Measurements from ENCODE around the gene ZNF619. TPM values are rescaled to one million over a fixed set of nuclear protein-coding genes. Genes with fewer than 3 reads are reported as not detected.

The ZNF619 gene
- total RNA-seq, 1 experiment from 2014 or later, result 0.79 TPM

DNA sequence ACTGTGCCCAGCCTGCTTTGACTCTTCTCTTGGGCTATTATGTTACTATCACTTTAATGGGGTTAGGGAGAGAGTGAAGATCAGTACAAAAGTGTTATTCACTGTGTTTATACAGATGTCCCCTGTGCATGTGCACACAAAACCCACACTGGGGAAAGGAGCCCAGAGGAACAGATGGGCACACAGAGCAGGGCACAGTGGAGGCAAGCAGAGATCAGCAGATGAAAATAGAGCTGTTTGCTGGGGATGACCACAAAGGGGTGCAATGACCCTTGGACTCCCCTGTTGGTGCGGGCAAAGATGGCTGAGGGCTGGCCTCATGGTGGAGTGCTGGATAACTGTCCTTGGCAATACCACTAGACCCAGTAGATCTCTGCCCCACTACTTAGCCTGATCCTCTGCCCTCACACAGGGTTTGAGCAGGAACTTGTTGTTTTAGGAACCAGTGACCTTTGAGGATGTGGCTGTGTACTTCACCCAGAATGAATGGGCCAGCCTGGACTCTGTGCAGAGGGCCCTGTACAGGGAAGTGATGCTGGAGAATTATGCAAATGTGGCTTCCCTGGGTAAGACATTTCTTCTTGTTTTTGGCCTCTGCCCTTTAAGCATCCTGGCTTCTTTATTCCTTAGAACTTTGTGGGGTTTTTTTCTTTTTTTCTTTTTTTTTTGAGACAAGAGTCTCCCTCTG lies 34.3 kb downstream of the ZNF619 start:
- no peaks in the 10 kb centered on the region for H3K9me3 ChIP-seq
- DNase-seq, result no peak
- H3K36me3 ChIP-seq, result no peaks in the 10 kb centered on the region
- no peaks in the 10 kb centered on the region for H3K27me3 ChIP-seq
- H3K4me3 ChIP-seq, result no peak overlapping the region

DNA sequence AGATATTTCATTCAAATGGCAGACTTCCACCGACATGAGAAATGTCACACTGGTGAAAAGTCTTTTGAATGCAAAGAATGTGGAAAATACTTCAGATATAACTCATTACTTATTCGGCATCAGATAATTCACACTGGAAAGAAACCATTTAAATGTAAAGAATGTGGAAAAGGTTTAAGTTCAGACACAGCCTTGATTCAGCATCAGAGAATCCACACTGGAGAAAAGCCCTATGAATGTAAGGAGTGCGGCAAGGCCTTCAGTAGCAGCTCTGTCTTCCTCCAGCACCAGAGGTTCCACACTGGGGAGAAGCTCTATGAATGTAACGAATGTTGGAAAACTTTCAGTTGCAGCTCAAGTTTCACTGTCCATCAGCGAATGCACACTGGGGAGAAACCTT lies 39.3 kb downstream of the ZNF619 start:
- H3K9me3 ChIP-seq, result no peaks in the 10 kb centered on the region
- no peak for DNase-seq
- no peak overlapping the region for H3K4me3 ChIP-seq
- H3K27me3 ChIP-seq, result no peaks in the 10 kb centered on the region
- H3K36me3 ChIP-seq, result no peaks in the 10 kb centered on the region

DNA sequence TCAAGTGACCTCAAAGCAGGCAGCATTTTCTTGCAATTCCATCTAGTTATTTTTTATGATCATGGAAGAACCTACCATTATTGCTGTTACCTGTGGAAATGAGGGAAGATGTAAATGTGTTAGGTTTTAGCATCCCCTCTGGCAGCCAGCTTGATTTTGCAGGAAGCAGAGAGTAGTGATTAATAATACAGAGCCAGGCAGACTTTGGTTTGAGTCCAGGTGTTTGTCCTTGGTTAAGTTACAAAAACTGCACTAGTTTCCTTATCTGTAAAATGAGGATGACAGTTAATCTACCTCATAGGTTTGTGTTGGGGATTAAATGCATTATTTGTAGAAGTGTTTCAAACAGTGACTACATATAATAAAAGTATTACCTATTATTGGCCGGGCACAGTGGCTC lies 41.1 kb downstream of the ZNF619 start:
- Histone ChIP-seq H3K27me3 (no peaks in the 10 kb centered on the region), H3K4me3 (no peak overlapping the region), H3K36me3 (no peaks in the 10 kb centered on the region), H3K9me3 (no peaks in the 10 kb centered on the region)
- no peak for DNase-seq

DNA sequence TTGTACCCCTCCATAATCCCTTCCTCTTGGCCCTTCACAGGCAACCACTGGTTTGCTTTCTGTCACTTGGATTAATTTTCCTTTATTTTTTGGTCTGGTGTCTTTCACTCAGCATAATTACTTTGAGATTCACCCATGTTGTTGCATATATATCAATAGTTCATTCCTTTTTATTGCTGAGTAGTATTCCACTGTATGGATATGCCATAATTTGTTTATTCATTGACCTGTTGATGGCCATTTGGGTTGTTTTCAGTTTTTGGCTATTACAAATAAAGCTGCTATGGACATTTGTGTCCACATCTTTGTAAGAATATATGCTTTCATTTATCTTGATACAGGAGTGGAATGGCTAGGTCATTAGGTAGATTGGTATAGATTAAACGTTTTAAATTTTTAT lies 41.9 kb downstream of the ZNF619 start:
- Histone ChIP-seq H3K9me3 (no peaks in the 10 kb centered on the region), H3K36me3 (no peaks in the 10 kb centered on the region), H3K4me3 (no peak overlapping the region), H3K27me3 (no peaks in the 10 kb centered on the region)
- DNase-seq, result no peak

DNA sequence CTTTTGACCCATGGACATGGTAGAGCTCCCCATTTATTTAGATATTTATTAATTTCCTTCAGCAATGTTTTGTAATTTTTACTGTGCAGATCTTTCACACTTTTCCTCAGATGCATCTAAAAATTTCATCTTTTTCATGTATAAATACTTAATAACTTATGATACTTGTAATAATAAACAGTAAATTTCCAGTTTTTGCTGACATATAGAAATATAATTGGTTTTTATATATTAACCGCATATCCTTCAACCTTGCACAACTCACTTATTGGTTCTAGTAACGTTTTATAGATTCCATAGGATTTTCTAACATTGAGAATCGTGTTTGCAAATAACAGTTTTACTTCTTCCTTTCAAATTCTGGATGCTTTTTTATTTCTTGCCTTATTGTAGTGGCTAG lies 44.3 kb downstream of the ZNF619 start:
- Histone ChIP-seq H3K4me3 (no peak overlapping the region), H3K9me3 (no peaks in the 10 kb centered on the region), H3K27me3 (no peaks in the 10 kb centered on the region), H3K36me3 (peaks cover 1% of the 10 kb centered on the region; the same call in 1 of the 2 replicates)
- DNase-seq, result no peak

DNA sequence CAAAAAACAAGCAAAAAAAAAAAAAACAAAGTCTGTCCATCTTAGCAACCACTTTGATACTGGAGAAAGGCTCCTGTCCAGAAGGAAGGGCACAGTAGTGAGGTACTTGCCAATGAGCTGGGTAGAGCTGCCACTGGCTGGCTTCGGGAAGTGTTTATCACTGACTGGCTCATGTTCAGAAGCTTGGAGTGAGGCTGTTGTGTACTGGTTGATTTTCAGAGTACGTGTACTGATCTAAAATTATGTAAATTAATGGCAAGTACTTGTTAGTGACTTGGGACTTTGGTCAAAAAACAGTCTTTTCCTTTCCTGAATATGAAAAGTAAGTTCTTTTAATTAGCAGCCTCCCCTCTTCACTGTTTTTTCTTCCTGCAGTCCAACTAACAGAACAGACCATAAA lies 46.9 kb downstream of the ZNF619 start:
- no peak overlapping the region for H3K4me3 ChIP-seq
- peaks cover 20% of the 10 kb centered on the region; the same call in 1 of the 2 replicates for H3K36me3 ChIP-seq
- no peak for DNase-seq
- no peaks in the 10 kb centered on the region for H3K9me3 ChIP-seq
- no peaks in the 10 kb centered on the region for H3K27me3 ChIP-seq

DNA sequence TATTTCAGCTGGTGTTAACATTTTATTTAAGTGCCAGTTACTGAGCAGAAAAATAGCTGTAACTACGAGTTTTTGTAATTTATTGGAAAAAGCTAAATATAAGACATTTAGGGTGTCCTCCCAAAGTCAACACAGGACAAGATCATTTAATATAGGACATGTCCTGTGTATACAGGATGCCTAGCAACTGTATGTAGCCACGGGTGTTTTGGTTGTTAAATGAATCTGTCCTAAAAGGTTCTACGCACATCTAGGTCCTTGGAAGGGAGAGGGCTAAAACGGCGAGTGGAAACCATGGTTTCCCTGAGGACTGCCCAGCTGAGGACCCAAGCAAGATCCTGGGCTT lies 47.3 kb downstream of the ZNF619 start:
- H3K4me3 ChIP-seq, result peak overlapping the region; percentile 85
- DNase-seq, result no peak
- no peaks in the 10 kb centered on the region for H3K27me3 ChIP-seq
- peaks cover 20% of the 10 kb centered on the region; the same call in 1 of the 2 replicates for H3K36me3 ChIP-seq
- H3K9me3 ChIP-seq, result no peaks in the 10 kb centered on the region

DNA sequence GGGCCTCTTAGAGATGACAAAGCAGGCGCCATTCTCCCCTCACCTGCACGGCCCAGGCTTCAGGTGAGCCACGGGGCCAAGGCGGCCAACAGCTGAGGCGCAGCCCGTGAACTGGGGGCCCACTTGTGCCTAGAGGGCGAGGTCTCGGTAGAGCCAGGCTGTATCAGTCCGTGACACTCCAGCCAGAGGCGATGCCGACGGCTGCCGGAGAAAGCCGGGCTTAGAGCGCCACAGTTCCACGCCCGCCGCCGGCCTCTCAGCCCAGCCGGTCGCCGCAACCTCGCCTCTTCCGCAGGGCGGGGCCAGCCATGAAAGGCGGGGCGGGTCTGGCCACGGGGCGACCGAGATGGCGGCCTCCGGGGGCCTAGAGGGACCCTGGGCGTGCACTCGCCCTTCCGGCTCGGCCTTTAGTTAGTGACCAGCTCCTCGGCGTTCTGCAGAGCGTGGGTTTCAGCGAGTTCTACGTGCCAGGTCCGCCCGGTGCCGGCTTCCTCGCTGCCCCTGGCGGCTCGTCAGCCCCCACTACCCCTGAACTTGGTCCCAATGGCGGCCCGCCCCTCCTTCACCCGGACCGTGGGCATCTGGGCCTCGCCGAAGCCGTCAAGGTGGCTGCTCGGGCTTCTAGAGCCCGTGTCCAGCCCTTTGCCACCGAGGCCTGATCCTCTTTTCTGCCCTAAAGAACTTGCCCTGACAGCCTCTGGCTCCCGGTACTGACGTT lies 47.8 kb downstream of the ZNF619 start, which contains the start of gene ZNF621:
Gene ZNF621 (plus strand): TSS at position 393 of the 718 bp plus-strand sequence. CDS start 881 bp downstream, outside the sequence.
- Histone ChIP-seq H3K36me3 (peaks cover 20% of the 10 kb centered on the region; the same call in 1 of the 2 replicates), H3K27me3 (no peaks in the 10 kb centered on the region), H3K4me3 (peak within 1 kb of the TSS; percentile 85), H3K9me3 (no peaks in the 10 kb centered on the region)
- peak; percentile 86 for DNase-seq

DNA sequence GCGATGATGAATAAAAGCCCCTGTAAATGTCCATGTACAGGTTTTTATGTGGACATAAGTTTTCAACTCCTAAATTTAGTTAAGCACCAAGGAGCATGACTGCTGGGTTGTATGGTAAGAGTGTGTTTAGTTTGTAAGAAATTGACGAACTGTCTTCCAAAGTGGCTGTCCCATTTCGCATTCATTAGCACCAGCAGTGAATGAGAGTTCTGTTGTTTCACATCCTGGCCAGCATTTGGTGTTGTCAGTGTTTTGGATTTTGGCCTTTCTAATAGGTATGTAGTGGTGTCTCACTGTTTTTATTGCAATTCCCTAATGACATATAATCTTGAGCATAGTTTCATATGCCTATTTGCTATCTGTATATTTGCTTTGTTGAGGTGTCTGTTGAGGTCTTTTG lies 51.5 kb downstream of the ZNF619 start:
- peaks cover 55% of the 10 kb centered on the region for H3K36me3 ChIP-seq
- H3K9me3 ChIP-seq, result no peaks in the 10 kb centered on the region
- H3K4me3 ChIP-seq, result no peak overlapping the region
- DNase-seq, result no peak
- H3K27me3 ChIP-seq, result no peaks in the 10 kb centered on the region

DNA sequence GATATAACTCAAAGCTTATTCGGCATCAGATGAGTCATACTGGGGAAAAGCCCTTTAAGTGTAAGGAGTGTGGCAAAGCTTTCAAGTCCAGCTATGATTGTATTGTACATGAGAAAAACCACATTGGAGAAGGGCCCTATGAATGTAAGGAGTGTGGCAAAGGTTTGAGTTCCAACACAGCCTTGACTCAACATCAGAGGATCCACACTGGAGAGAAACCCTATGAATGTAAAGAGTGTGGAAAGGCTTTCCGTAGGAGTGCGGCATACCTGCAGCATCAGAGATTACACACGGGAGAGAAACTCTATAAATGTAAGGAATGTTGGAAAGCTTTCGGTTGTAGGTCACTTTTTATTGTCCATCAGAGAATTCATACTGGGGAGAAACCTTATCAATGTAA lies 55.3 kb downstream of the ZNF619 start:
- Histone ChIP-seq H3K36me3 (peaks cover 62% of the 10 kb centered on the region), H3K4me3 (no peak overlapping the region), H3K27me3 (no peaks in the 10 kb centered on the region), H3K9me3 (no peaks in the 10 kb centered on the region)
- no peak for DNase-seq

DNA sequence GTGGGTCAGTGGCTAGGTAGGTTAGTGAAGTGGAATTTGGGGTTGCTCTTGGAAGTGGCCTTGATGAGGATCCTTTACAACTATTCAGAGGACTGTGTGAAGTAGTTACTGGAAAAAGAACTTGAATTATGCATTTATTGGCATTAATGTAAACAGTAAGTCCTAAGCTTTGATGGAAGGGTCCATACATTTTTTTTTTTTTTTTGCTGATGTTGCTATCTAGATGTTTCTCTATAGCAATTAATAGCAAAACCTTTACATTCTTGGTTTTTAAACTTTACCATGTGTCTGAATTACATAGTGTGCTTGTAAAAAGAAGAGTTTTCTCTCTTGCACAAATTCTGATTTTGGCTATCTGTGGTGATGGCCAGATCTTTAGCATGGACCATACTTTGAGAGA lies 57.4 kb downstream of the ZNF619 start:
- H3K9me3 ChIP-seq, result peaks cover 1% of the 10 kb centered on the region; the same call in 1 of the 2 replicates
- DNase-seq, result no peak
- H3K4me3 ChIP-seq, result no peak overlapping the region
- peaks cover 53% of the 10 kb centered on the region for H3K36me3 ChIP-seq
- H3K27me3 ChIP-seq, result no peaks in the 10 kb centered on the region

Other genes starting within 250 kb of the ZNF619 start
- gene EIF1B, start 167.4 kb upstream of the ZNF619 start, total RNA-seq (2014; rRNA removed; shearing (Covaris generic); ENCODE audit: low replicate concordance), result 11.8 and 16.2 TPM in 2 replicates
- not detected in 2 replicates for gene ENTPD3, start 89.9 kb upstream of the ZNF619 start, total RNA-seq (2014; rRNA removed; shearing (Covaris generic); ENCODE audit: low replicate concordance)
- gene RPL14, start 19.8 kb upstream of the ZNF619 start, total RNA-seq (2014; rRNA removed; shearing (Covaris generic); ENCODE audit: low replicate concordance), result 151 and 350 TPM in 2 replicates
- gene ZNF620, start 28.9 kb downstream of the ZNF619 start, total RNA-seq (2014; rRNA removed; shearing (Covaris generic); ENCODE audit: low replicate concordance), result 0.10 and 0.36 TPM in 2 replicates
- 3.6 and 10.2 TPM in 2 replicates for gene ZNF621, start 47.8 kb downstream of the ZNF619 start, total RNA-seq (2014; rRNA removed; shearing (Covaris generic); ENCODE audit: low replicate concordance)